CD4-positive, alpha-beta T cell treated with Interferon alpha-2 for 1 hour (primary cell): ENCODE measurements around the gene ZCWPW2.

ENCODE experiments used
- DNase-seq, 2 donors: peaks; one replicate each; pipeline ENCODE4 v3.0.0-alpha.2; 2020 to 2022

The ZCWPW2 gene, protein sequence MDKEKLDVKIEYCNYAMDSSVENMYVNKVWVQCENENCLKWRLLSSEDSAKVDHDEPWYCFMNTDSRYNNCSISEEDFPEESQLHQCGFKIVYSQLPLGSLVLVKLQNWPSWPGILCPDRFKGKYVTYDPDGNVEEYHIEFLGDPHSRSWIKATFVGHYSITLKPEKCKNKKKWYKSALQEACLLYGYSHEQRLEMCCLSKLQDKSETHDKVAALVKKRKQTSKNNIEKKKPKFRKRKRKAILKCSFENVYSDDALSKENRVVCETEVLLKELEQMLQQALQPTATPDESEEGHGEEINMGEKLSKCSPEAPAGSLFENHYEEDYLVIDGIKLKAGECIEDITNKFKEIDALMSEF

DNA sequence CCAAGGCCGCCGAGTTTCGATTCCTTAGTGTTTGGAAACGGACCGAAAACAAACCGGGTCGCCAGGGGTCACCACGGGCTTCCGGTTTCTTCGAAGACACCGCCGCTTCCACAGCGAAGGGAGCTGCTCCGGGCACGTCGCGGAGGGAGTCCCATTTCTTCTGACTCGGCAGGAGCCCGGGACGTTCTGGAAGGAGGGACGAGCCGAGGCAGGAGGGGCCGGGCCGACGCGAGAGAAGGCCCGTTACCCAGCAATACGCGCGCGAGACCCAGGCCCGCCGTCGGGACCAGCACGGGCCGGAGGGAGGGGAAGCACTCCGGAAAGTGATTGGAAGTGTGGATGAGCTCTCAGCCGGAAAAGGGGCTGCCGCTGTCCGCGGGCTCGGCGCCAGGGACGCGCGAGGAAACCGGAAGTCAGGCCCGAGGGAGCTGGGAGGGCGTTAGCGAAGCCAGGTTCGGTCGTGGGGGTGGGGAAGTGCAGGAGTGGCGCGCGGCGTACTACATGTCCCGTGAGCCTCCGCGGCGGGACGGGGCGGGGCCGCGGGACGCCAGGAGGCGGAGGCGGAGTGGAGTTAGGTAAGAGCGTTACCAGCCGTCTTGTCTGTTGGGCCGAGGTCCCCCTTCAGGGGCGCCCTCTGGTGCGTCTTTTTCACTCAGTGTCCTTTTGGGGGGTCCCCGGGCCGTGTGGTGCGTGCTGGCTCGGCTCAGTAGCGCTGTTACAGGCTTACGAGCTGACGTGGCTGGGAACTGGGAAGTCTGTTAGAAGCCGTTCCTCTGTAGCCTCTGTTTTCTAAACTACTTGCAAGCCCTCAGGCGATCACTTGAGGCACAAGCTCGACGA is at the start of gene ZCWPW2, which contains the start of gene AZI2:
Gene ZCWPW2 (plus strand): TSS at position 93 of the 840 bp plus-strand sequence. CDS start 64,348 bp downstream, outside the sequence.
Gene AZI2 (minus strand): TSS at position 196 of the 840 bp plus-strand sequence. CDS start 8,207 bp downstream, outside the sequence.
- peak; percentile 97 for DNase-seq

DNA sequence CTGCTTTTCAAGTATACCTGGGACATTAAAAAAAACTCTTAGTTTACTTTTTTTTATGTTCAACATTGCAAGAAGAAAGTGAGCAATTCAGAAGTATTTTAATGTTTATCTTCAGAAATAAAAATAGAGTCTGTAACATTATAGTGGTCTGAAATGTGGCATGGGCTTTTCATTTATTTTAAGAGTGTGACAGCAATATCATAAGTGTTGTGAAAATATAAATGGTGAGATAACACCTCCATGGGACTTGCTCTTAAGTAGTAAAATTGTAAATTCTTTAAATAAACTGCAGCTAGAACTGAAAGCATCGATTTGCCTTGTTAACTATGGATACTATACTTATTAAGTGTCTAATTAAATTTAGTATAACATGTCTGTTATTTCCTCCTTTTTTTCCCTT is 48.8 kb upstream of the ZCWPW2 start:
- no peak for DNase-seq

GRCh38 chr3:28300345-28300962 is 48.1 kb upstream of the ZCWPW2 start:
- no peak for DNase-seq

DNA sequence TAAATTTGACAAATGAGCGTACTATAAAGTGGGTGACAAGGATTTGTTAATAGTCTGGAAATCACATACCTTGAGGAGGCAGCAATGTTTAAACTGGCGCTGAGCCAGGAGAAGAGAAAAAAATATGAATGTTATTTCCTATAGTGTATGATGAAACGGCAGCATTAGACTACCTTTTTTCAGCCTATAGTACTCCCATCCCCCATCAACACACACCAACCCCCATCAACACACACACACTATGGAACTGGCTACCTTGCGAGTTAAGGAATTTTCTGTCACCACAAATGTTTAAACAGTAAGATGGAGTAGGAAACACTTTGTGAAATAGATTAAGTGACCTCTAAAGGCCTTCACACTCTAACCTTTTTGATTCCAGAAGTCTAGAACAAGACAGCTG is 46.8 kb upstream of the ZCWPW2 start:
- DNase-seq, result no peak

DNA sequence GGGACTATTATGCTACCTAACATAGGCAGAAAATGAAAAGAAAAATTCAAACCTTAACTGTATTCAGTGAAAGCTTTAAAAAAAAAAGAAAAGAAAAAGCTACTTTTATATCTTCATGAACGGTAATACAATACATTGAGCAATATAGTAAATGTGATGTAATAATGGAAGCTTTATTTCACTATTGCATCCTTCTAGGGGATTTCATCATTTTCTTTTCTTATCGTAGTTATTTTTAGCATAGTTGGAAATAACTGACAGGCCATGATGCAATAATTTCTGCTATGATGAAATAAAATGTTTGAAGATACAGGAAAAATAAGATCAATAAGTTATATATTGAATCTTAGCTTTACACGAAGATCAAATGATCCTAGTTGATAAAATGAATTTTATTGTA is 40.3 kb upstream of the ZCWPW2 start:
- DNase-seq, result no peak

- no peak for DNase-seq
Observed at GRCh38 chr3:28315711-28316110, 32.8 kb upstream of the ZCWPW2 start.

- no peak for DNase-seq
Observed at GRCh38 chr3:28316226-28316625, 32.3 kb upstream of the ZCWPW2 start.

DNA sequence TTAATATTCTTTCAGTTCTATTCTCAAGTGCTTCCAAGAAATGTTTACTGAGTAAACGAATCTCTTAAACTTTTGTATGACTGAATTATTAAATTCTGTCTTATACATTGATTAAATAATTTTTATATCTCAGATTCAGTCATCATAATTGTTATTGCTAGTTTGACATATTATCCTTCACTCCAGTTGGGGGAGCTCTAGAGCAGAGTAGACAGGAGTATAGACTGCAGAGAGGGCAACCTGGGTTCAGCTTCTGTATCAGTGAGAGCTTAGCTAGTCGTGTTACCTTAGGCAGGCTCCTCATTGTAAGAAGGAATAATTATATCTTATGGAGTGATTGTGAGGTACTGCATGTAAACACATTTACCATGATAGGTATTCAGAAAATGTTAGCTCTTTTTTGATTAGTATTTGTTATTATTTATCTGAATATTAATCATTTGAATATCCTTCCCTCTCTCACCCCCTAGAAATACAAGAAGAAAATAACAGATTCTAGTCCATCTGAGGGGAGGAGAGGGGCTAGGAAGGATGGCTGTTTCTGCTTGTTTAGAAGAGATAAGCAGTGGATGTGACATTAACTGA is 31.0 kb upstream of the ZCWPW2 start:
- DNase-seq, result peak; percentile 38 to 74

GRCh38 chr3:28320981-28321380 is 27.5 kb upstream of the ZCWPW2 start:
- no peak for DNase-seq

DNA sequence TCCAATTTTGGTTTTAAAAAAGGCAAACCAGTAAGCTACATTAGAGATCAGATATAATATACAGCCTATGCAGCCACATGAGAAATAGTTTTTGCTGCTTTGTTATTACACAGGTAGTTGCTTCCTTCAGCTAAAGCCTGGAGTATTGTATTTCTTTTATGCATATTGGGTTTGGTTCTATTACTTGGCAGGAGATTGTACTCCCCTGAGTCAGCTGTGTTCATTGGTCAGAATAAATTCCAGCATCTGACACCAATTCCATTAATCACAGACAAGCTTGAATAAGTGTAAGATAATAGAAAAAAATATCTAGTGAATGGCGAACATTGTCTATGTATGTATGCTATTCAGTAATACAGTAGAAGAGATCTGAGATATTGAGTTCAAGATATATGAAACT is 26.1 kb upstream of the ZCWPW2 start:
- DNase-seq, result no peak

- DNase-seq, result peak; percentile 36 to 76
Observed at GRCh38 chr3:28326458-28326926, 22.0 kb upstream of the ZCWPW2 start.

DNA sequence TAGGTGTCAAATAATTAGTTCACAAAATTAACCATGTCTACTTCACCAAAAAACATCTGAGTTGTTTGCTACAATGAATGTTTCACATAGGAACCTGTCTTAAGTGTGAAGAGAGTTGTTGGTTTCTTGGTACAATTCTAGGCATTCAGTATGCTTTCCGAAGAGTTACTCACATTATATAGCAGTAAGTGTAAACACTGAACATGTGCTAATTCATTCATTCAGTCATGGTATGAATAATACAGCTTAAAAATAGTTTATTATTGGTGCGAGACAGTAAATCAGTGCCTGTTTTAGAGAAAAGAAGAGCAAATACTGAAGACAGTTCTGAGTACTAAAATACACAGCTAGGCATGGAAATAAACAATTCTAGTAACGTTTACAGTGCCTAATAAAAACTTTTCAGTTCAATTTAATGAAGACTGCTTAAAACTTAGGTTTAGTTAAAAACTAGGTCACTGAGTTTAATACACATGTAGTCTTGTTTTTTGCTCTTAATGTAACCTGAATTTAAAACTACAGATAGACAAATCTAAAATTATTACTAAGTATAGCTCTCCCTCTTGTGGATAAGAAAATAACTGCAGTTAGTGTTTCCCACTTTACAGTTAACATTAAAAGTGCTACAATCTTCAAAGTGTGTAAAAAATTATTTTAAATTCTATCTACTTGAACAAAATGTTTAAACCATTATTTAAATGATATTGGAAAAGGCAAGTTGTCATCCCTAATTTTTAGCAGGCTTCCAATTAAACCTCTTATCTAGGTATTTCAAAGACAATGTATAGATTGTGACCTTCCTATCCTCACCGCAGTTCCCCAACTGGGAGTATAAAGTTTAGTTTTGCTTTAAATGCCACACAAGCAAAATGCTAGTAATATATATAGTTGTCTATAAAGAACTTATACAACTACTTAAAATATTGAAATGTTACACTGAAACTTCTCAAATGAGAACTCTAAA is 20.1 kb upstream of the ZCWPW2 start:
- peak in 1 of 2 donors; percentile 72 for DNase-seq

DNA sequence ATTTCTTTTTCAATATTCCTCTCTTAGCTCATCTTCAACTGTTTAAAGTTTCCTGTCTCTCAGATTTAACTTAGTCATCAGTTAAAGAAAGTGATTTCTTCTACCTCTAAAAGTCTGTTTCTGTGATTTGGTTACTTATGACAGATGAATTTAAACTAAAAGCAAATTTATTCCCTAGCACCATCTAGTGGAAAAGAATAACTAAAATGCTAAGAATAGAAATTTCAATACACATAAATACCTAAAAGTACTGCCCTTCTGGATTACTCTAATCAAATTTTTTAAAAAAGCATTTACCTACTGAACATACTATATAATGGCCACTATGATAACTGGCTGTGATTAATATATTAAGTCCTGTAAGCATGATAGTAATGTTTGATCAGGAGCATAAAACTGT is 14.0 kb upstream of the ZCWPW2 start:
- DNase-seq, result no peak

- no peak for DNase-seq
Observed at GRCh38 chr3:28335246-28335645, 13.3 kb upstream of the ZCWPW2 start.

GRCh38 chr3:28337230-28337629 is 11.3 kb upstream of the ZCWPW2 start:
- no peak for DNase-seq

- no peak for DNase-seq
Observed at GRCh38 chr3:28343144-28343543, 5.4 kb upstream of the ZCWPW2 start.

DNA sequence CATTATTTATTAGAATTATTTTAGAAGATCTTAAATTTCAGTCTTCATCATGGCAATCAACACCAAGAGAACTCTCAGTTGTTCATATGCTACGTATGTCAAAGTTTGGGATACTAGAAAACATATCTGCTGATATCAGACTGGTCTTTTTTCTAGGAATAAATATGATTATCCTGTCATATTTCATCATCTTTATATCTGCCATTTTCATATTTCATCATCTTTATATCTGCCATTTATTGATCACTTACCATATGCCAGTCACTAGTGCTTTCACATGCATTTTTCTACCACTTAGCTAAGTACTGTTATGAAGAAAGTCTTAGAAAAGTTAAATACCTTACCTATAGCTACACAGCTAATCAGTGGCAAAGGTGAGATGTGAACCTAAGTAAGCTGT is 2.8 kb upstream of the ZCWPW2 start:
- DNase-seq, result no peak

GRCh38 chr3:28347374-28348264 is 902 bp upstream of the ZCWPW2 start:
- DNase-seq, result peak in 1 of 2 donors; percentile 46

DNA sequence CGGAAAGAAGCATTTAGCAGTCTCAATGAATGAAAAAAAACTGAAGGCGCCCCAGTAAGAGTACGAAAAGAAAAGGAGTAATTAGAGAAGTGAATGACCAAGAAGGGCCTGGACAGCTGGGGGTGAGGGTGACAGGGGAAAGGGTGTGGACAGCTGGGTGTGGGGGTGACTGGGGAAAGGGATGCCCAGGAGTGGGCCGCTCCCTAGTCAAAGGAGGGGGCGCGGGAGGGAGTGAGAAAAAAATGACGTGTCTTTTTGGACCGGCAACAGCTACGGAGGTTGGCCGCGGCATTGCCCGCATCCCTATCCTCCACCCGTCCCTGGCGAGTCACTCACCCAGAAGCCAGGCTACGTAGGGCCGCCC is 274 bp upstream of the ZCWPW2 start:
- no peak for DNase-seq

- DNase-seq, result no peak
Observed at GRCh38 chr3:28349469-28350000, 1.0 kb downstream of the ZCWPW2 start.
